Posterior vena cava (tissue), 2 donors: ENCODE data around the gene EYS. TPM values are rescaled to one million over a fixed set of nuclear protein-coding genes. Genes with fewer than 3 reads are reported as not detected.

Source experiments
- DNase-seq: peaks from one replicate; pipeline ENCODE4 v3.0.0-alpha.2; 2020; ENCODE audit warnings: low spot score
- intact Hi-C, 2 donors: fragments of 100-400 bp; cut with DNase I; formaldehyde crosslinking; loops; one replicate each; pipeline versions ENCODE4 v1.14.1 to v1.14.2; 2022 to 2023
- total RNA-seq, 2 donors: library from RNA; stranded (reverse); fragmentation: NEBNext Ultra II Directional; extraction: Animal tissue kit (Norgen Biotek cat#: 25700); gene quantifications; one replicate each; pipeline ENCODE4 v1.2.1, GENCODE V29; 2021
- donor health status: DM: yes; HTN: yes; CAD: no.
- donor health status: DM: yes; HTN: yes; CAD: no.

Gene EYS
- total RNA-seq, 2 donors from 2014 or later: not detected

- intact Hi-C loops: no loop called here
- no peak for DNase-seq
Observed at GRCh38 chr6:64175296-64175695, 1531.7 kb downstream of the EYS start.

- intact Hi-C loops: no loop called here
- no peak for DNase-seq
Observed at GRCh38 chr6:64170316-64170715, 1536.7 kb downstream of the EYS start.

DNA sequence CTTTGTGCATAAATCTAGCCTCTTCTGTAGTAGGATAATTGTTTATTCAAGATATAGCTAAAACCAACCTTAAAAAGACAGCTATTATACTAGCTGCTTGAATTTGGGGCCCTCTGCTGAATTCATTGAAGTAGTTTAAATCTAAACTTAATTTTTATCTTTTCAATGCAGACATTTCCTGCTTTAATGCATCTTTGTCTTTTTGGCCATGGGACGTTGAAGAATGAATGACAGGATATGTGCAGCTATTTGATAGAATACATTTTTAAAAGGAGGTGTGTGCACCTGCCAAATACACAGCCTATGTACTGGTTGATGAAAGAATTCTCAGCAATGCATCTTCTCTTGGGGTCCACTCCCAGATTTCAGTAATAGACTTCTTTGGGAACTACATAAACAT is 1546.5 kb downstream of the EYS start:
- no peak for DNase-seq
- intact Hi-C loops: no loop called here

GRCh38 chr6:64155063-64155462 is 1552.0 kb downstream of the EYS start:
- intact Hi-C loops: no loop called here
- DNase-seq: no peak

DNA sequence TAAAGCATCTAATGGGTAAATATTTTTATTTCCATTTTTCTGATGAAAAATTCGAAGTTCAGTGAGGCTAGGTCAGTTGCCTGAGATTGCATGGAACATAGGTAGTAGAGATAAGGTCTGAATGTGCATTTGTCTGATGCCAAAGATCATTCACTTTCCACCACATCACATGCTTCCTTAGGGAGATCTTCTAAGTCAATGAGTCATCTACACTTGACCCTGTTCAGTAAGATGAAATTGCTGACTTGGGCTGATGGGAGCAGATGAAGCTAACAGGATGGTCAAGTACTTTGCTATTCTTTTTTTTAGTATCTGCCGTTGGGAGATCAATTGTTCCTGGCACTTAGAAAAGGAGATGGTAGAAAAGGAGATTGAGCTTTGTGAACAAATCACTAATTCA is 1560.2 kb downstream of the EYS start:
- no peak for DNase-seq
- intact Hi-C loops: no loop called here

GRCh38 chr6:64146094-64146493 is 1560.9 kb downstream of the EYS start:
- intact Hi-C loops: no loop called here
- no peak for DNase-seq

DNA sequence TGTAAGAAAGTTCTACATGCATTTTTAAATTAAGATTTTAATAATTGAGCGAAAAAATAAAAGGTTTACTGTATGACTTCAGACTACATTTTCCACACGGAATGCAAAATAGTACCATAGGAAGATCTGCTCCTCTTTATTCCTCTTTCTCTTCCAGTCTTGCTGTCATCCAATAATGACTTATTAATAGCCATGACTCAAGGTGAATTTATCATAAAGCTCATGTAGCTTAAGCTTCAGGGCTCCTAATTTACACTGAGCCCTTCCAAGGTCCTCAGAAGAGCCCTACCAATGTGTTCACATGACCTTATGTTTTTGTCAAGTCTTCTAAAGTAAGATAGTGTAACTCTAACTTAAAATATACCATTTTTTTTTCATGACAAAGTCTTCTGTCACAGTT is 1561.4 kb downstream of the EYS start:
- intact Hi-C loops: no loop called here
- DNase-seq: no peak

- intact Hi-C loops: no loop called here
Observed at GRCh38 chr6:64143101-64143500, 1563.9 kb downstream of the EYS start.

DNA sequence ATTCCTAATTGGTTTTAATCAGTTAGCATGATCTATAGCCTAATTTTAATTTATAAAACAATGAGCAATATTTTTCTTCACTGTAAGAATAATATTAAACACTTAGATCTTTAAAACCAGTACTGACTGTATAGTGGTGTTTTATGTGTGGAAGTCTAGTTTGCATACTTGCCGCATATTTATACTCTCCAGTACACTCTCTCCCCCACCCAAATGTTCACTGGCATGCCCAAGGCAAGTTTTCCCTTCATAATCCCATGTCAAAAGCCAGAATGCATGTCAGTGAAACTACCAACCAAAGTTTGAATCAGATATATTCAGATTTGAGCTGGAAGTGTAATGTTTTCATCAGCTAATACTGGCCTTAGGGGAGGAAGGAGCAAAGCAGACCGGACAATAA is 1565.3 kb downstream of the EYS start:
- intact Hi-C loops: no loop called here
- no peak for DNase-seq

More at GRCh38 chr6:64143101-64143500, 1563.9 kb downstream of the EYS start:
- no peak for DNase-seq

- intact Hi-C loops: no loop called here
- no peak for DNase-seq
Observed at GRCh38 chr6:64128301-64129024, 1578.6 kb downstream of the EYS start.

- DNase-seq: no peak
- intact Hi-C loops: no loop called here
Observed at GRCh38 chr6:64123761-64124633, 1583.0 kb downstream of the EYS start.

DNA sequence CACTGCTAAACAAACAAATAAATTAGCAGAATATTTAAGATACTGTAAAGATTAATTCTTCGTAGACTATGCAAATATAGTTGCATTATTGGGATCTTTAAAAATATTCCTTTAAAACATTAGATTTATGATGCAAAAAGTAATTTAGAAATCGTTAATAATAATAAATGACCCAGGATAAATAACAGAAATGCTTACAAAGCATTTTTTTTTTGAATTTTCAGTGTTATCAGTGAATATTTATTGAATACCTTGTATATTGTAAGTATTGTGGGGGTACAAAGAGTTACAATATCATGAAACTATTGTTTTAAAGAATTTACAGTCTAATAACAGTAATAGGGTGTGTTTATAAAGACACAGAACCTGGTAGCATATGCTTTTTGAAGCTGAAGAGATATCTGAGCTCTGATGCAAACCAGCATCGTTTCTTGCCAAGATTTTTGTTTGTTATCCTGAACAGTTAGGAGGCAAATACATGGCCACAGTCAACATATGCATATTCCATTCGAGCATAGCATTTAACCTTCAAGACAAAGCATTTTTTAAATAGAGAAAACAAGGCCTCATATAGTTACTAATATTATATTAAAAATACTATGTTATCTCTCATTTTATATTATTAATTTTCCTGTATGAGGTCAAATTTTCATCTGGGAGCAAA is 1584.2 kb downstream of the EYS start:
- intact Hi-C loops: no loop called here
- DNase-seq: no peak

- no peak for DNase-seq
Observed at GRCh38 chr6:64121011-64121565, 1585.9 kb downstream of the EYS start.

GRCh38 chr6:64113704-64114103 is 1593.3 kb downstream of the EYS start:
- intact Hi-C loops: no loop called here
- DNase-seq: no peak

More at GRCh38 chr6:64121011-64121565, 1585.9 kb downstream of the EYS start:
- intact Hi-C loops: no loop called here

- intact Hi-C loops: no loop called here
- no peak for DNase-seq
Observed at GRCh38 chr6:64104051-64104450, 1603.0 kb downstream of the EYS start.

GRCh38 chr6:64103480-64103879 is 1603.5 kb downstream of the EYS start:
- no peak for DNase-seq
- intact Hi-C loops: no loop called here

DNA sequence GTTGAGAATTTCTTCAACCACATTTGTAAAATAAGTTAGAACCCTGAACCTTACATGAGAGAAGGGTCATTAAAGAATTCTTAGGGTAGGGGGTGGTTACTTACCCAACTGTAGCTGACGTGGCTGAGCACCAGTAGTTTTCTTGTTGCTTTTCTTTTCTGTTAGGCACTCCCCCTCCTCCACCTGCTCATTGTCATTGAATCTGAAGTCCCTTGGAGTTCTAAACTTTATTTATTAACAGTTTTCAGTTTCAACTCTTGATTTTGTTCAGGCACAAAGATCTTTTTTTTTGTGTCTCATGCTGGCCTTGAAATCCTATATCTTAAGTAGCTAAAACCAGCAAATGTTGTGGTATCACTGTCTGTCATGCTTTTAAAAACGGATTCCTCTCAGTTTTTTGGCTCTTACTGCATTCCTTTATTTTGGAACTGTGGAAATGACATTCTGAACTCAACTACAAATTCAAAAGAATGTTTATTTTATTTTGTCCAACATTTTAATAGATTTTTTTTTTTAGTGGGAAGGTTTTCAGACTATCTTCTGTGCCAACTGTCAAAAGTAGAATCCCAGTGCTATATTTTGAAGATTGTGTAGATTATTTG is 1606.2 kb downstream of the EYS start:
- no peak for DNase-seq
- intact Hi-C loops: no loop called here

GRCh38 chr6:64090352-64090751 is 1616.7 kb downstream of the EYS start:
- intact Hi-C loops: no loop called here
- DNase-seq: no peak

DNA sequence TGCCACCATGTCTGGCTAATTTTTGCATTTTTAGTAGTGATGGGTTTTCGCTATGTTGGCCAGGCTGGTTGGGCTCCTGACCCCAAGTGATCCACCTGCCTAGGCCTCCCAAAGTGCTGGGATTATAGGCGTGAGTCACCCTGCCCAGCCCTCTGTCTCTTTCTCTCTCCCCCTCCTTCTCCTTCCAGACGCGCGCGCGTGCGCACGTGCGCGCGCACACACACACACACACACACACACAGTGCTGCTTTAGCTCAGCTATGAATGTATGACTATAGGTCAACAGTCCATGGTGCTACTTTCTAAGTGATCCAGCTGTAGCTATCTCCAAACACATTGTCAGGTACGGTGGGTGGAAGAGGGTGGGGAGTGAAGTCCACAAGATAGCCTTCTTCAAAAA is 1621.9 kb downstream of the EYS start:
- intact Hi-C loops: no loop called here
- no peak for DNase-seq
